Measurements from ENCODE around the gene WDR87.

WDR87 gene

GRCh38 chr19:37920591-37921450, 14.4 kb upstream of the WDR87 start:
- no peak for TF ChIP-seq CTCF (IDR thresholded peaks at IDR 0.05; ENCODE audit: low read depth, low read length)
- no peak for DNase-seq (ENCODE audit: extremely low read depth, low read depth)

GRCh38 chr19:37914908-37915307, 8.5 kb upstream of the WDR87 start:
- no peak for DNase-seq (ENCODE audit: extremely low read depth, low read depth)

GRCh38 chr19:37909661-37910199, 3.3 kb upstream of the WDR87 start:
- no peak for TF ChIP-seq CTCF (IDR thresholded peaks at IDR 0.05; ENCODE audit: low read depth, low read length)
- DNase-seq (ENCODE audit: extremely low read depth, low read depth): no peak

More at GRCh38 chr19:37914908-37915307, 8.5 kb upstream of the WDR87 start:
- no peak for TF ChIP-seq CTCF (IDR thresholded peaks at IDR 0.05; ENCODE audit: low read depth, low read length)

- no peak for TF ChIP-seq CTCF (IDR thresholded peaks at IDR 0.05; ENCODE audit: low read depth, low read length)
- DNase-seq (ENCODE audit: extremely low read depth, low read depth): no peak
These were observed 1.5 kb upstream of the WDR87 start for GRCh38 chr19:37907735-37908455.

GRCh38 chr19:37906869-37907734, 708 bp upstream of the WDR87 start, which contains the start of gene SIPA1L3:
Gene SIPA1L3 (plus strand): TSS chr19:37907208. CDS start chr19:38081566, 174,358 bp downstream.
- TF ChIP-seq CTCF (IDR thresholded peaks at IDR 0.05; ENCODE audit: low read depth, low read length): no peak

GRCh38 chr19:37903096-37903495, 3.3 kb downstream of the WDR87 start:
- TF ChIP-seq CTCF (IDR thresholded peaks at IDR 0.05; ENCODE audit: low read depth, low read length): no peak
- DNase-seq (ENCODE audit: extremely low read depth, low read depth): no peak

More at GRCh38 chr19:37906869-37907734, 708 bp upstream of the WDR87 start, which contains the start of gene SIPA1L3:
- peak; percentile 82 for DNase-seq (ENCODE audit: extremely low read depth, low read depth)

Data from AG09319 (cell line).